Stimulated activated CD4-positive, alpha-beta T cell treated with anti-CD3 and anti-CD28 coated beads, TNF-alpha, amount 100 ng/mL, for 24 hours (primary cell): ENCODE results near the gene RANBP10.
"Not testable (repeated sequence)": the region's sequence is repeated elsewhere in the genome, so short reads cannot be mapped to it uniquely, and the experiment has no call there.

ENCODE experiments used
- DNase-seq, 3 experiments: peaks; one replicate each; pipeline ENCODE4 v3.0.0-alpha.2; 2020; ENCODE audit warnings: low read depth in 3 of 3

RANBP10 gene

DNA sequence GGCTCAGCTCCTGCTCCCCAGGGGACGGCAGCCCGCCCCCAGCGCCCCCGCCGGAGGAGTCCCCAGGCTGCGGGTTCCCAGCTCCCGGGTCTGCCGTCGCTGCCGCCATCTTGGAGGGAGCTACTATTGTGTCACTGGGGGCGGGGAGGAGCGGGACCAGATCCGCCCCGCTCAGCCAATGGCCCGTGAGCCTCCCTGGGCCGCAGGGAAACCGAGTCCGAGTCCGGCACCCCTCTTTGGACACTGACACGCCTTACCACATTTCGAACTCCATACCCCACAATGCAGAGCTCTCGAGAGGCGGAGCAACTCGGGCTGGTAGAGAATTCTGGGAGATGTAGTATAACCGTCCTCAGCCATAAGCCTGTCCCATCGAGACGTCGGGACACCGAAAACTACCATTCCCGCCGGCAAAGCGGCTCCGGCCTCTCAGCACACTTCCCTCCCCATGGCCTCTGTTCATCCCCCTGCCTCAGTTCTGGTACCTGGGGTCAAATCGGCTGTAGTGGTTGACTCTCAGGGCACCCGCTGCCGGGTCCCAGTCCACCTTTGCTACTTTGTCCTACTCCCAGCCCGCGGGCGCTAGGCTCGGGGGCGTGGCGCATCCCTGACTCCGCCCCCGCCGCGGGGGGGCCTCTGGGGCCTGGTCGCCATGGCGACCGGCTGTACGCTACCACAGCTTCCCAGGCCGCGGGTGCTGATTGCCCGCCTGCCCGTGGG is at the start of gene RANBP10, which contains the start of gene TSNAXIP1:
TSS of gene RANBP10 (minus strand) at position 133 of the 720 bp plus-strand sequence. CDS start at position 109, 24 bp downstream.
TSS of gene TSNAXIP1 (plus strand) at position 462 of the 720 bp plus-strand sequence. CDS start 261 bp downstream, outside the sequence.
- peak; percentile 91 to 96 (median 95) for DNase-seq

DNA sequence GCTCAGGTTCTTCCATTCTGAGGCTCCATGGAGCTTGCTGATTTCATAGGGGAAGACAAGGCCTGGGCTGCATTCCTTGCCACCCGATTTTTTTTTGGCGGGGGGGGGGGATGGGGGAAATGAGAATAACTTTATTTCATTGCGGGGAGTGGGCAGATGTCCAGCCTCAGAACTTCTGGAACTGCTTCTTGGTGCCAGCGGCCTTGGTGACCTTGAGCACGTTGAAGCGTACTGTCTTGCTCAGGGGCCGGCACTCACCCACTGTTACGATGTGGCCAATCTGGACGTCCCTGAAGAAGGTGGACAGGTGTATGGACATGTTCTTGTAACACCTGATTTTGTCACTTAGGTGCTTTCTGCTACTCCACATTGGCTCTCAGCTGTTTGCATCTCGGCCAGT is 49.4 kb upstream of the RANBP10 start:
- no peak for DNase-seq

DNA sequence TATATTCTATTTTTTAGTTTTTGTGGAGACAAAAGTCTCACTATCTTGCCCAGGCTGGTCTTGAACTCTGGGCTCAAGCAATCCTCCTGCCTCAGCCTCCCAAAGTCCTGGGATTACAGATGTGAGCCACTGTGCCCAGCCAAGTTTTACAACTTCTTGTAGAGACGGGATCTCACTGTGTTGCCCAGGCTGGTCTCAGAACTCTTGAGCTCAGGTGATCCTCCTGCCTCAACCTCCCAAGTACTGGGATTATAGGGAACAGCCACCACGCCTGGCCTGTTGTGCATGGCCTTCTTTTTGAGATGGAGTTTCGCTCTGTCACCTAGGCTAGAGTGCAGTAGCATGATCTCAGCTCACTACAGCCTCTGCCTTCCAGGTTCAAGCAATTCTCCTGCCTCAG is 47.3 kb upstream of the RANBP10 start:
- no peak for DNase-seq

DNA sequence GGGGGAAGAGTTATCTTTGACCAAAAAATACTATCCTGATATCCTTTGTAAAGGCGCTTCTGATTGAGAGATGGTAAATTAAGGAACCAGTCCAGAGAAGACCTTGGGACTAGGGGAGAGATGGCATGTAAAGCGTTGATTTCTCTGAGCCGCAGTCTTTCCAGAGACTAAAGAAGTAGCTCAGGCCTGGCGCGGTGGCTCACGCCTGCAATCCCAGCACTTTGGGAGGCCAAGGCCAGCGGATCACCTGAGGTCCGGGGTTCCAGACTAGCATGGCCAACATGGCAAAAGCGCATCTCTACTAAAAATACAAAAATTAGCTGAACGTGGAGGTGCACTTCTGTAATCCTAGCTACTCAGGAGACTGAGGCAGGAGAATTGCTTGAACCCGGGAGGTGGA is 41.8 kb upstream of the RANBP10 start:
- DNase-seq = no peak

DNA sequence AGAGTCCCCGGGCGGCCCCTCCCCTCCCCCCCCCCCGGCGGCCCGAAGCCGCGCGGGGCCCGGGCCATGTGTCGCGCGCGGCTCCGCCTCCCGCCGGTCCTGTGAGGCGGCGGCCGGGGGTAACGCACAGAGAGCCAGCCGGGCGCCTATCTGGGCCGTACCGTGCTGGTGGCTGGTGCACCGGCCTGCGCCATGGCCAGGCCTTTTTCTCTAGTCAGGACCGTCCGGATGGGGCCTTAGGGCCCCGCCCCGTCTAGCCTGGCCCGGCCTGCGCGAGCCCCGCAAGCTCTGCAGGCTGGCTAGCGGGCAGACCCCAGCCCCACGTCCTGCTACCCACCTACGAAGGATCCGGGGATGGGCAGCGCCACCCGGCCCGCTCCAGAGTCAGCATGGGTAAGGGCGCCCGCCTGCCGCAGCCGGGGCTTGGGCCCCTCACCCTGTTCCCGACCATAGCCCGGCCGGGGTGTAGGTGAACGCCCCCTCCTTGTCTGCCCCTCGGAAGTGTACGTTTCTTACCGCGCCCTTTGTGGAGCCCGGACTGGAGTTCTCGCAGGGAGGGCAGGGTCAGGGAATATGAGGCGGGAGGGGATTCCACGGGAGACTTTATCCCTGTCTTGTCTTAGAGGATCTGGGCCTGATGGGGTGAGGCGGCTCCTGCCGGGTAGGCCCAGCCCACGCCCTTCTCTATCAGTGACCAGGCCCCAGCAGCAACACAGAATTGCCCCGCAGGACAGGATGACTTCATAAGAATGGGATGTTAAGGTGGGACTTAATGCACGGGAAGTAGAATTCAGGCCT is 40.9 kb upstream of the RANBP10 start, which contains the start of gene CENPT:
TSS of gene CENPT (minus strand) at position 630 of the 798 bp plus-strand sequence. CDS start 13,834 bp downstream, outside the sequence.
- peak in 1 of 3 experiments; percentile 23 for DNase-seq

DNA sequence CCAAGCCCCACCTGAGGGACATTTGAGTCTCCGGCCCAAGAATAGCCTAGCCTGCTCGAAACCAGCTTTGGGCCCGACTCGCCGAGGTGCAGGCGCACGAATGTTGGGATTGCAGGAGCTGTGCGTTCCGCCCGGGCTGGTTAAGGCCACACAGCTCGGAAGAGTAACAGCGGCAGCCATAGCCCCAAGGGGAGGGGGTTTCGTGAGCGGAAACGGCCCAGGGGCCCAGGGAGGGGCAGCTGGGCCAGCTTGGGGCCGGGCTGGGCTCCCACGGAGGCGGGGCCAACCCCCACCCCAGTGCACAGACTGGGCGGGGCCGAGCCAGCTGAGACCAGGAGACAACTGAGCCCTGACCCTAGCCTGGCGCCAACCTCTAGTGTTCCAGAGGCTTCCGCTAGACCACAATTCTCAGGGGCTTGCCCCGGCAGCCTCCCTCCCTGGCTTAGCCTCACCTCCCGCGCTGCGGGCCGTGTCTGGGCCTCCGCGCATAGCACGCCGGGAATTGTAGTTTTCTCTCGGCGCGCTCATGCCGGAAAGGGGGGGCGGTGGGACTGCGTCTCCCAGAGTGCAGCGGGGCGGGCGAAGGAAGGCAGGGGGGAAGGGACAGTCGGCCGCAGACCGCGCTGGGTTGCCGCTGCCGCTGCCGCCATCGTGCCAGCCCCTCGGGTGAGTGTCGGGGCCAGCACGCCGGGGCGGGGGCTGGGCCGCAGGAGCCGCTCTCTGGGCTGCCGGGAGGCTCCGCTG is 40.1 kb upstream of the RANBP10 start, which contains the start of gene NUTF2:
TSS of gene NUTF2 (plus strand) at position 614 of the 744 bp plus-strand sequence. CDS start 18,198 bp downstream, outside the sequence.
- peak; percentile 90 to 95 (median 94) for DNase-seq

DNA sequence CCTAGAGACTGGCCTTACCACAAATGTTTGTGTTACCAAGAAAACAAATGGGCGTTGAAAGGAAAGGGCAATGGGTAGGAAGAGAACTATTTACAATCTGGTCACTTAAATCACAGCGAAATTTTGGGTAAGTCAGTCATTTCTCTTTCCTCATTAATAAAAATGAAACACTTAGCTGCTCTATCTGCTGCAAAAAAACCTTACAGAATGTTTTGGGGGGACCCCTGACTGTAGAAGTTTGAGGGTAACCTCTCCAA is 39.6 kb upstream of the RANBP10 start:
- no peak for DNase-seq

DNA sequence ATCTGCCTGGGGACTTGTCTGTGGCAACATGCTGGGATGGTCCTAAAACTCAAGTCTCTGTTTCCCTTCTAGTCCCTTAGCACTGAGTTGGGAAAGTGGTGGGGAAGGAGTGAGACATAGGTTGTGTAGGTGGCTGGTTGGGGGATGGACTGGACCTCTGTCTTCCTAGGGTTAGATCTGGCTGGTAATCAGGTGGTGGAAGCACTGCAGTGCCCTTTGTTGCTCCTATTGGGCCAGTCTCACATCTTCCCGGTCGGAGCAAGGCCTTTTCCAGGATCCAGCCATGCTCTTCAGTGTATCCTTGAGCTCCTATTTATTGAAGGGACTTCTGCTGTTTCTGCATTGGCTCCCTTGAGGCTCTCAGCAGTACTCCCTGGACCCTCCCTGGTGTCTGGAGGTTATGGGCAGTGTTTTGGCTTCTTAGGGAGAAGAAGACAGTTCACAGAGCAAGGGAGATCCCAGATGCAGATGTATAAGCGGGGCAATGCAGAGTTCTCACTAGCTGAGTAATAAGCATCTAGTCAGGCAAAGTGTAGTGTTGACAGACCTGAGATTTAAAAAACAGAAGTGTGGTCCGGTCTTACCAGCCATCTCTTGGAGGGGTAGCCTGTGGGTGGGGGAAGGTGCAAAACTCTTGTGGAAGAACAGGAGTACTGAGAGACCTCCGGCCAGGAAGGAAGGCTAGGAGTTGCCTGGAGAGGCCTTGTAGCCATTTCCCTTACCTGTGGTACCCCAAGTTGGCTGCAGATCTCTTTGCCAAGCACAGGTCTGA is 39.1 kb upstream of the RANBP10 start:
- DNase-seq = no peak

DNA sequence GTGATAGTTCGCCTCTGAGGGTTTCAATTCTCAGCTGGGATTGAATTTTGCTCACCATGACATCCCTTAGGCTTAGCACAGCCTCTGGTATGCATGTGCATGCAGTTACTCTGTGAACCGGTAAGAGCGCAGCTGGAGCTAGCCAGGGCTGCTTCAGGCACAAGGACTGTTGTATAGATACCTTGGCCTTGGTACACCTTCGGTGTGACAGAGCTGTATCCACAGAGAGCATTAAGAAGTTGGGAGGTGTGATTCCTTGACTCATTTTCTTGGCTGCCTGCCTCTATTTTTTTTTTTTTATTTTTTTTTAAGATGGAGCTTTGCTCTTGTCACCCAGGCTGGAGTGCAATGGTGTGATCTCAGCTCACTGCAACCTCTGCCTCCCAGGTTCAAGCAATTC is 38.1 kb upstream of the RANBP10 start:
- DNase-seq = no peak

DNA sequence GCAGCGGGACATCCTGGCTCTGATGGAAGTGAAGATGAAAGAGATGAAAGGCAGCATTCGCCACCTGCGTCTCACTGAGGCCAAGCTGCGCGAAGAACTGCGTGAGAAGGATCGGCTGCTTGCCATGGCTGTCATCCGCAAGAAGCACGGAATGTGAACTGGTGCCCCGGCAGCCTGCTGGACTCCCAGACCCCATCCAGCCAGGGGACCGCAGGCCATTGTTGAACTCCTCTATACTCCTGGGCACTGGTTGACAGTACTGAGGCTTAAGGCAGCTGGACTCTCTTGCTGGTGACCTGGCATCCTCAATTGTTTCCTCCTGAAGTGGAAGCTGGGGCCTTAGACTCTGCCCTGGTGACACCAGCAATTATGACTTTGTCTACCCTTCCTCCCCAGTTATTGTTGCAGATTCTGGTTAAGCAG is 37.0 kb upstream of the RANBP10 start:
- DNase-seq = no peak

DNA sequence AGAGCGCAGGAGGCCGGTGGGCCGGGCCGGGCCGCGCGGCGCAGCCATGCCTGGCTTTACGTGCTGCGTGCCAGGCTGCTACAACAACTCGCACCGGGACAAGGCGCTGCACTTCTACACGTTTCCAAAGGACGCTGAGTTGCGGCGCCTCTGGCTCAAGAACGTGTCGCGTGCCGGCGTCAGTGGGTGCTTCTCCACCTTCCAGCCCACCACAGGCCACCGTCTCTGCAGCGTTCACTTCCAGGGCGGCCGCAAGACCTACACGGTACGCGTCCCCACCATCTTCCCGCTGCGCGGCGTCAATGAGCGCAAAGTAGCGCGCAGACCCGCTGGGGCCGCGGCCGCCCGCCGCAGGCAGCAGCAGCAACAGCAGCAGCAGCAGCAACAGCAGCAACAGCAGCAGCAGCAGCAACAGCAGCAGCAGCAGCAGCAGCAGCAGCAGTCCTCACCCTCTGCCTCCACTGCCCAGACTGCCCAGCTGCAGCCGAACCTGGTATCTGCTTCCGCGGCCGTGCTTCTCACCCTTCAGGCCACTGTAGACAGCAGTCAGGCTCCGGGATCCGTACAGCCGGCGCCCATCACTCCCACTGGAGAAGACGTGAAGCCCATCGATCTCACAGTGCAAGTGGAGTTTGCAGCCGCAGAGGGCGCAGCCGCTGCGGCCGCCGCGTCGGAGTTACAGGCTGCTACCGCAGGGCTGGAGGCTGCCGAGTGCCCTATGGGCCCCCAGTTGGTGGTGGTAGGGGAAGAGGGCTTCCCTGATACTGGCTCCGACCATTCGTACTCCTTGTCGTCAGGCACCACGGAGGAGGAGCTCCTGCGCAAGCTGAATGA is 36.4 kb upstream of the RANBP10 start:
- DNase-seq = peak in 2 of 3 experiments; percentile 27 to 55

DNA sequence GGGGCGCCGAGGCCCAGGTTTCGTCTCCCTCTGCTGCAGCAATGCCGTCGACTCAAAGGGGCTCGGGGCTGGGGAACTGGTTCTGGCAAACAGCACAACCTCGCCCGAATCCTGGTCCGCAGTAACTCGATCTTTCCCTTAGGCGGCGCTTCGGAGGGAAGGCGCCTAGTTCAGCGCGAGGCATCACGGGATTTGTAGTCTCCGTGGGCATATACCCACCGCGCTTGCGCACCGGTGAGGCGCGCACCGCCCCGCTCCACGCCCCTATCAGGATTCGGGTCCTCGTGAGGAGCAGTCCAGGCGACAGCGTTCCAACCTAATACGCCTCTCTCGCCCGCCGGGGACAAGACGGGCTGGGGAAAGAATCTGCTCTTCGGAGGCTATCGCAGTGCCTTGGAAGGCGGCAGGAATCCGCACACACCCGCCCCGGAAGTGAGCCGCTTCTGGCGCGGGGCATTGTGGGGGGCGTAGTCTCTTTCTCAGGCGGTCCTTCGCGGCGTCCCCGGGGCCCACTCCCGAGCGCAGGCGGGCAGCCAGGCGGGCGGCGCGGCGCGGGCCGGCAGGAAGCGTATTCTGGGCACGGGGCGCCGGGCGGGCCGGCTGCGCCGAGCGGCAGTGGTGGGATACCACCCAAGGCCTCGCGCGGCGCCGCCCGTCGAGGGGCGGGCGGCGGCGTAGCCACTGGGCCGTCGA is 35.6 kb upstream of the RANBP10 start, which contains the start of gene THAP11:
TSS of gene THAP11 (plus strand) at position 505 of the 693 bp plus-strand sequence. CDS start 235 bp downstream, outside the sequence.
- DNase-seq = peak; percentile 89 to 94 (median 91)

DNA sequence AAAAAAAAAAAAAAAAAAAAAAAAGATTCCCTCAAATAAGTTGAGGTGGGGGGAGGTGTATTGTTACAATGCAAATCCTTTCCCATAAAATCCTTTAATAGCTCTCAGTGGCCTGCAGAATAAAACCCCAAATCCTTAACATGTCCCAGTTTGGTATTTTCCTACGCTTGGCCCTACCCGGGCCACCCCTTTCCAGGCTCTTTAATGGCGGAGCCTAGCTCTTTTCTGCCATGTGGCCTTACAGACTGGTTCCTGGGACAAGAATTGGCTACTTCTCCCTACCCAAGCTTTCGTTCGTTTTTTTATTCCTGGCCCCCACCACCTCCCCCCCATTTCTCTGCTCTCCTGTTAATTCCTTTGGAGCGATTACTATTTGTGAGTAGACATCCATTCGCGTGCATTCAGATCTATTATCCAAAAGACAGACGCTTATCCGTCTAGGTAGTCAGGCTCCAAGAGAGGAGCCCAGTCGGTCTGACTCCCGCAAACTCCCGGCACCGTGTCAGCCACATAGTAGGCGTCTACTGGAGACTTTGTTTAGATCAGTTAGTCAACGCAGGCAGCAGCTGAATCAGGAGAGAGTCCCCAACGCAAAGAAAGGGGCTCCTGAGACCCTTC is 34.9 kb upstream of the RANBP10 start:
- no peak for DNase-seq

DNA sequence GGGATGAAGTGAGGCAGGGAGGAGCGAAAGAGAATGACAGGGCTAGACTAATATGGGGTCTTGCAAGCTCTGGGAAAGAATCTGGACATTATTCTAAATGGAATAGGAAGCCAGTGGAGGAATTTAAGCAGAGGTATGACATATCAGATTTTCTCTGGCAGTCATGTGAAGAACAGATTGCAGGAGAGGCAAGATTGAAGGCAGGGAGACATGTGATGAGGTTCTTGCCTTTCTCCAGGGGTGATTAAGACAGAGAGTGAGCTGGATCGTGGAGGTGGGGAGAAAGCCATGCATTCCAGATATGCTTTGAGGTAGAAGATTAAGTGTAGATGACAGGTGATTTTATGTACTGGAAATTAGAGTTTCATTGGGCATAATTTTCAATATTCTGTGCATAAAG is 31.5 kb upstream of the RANBP10 start:
- DNase-seq = no peak

DNA sequence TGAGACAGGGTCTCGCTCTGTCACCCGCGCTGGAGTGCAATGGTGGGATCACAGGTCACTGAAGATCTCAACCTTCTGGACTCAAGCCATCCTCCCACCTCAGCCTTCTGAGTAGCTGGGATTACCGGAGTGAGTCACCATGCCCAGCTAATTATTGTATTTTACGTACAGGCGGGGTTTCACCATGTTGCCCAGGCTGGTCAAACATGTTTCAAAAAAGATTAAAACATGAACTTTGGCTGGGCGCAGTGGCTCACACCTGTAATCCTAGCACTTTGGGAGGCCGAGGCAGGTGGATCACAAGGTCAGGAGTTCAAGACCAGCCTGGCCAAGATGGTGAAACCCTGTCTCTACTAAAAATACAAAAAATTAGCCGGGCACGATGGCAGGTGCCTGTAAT is 30.8 kb upstream of the RANBP10 start:
- not testable (repeated sequence) for DNase-seq

DNA sequence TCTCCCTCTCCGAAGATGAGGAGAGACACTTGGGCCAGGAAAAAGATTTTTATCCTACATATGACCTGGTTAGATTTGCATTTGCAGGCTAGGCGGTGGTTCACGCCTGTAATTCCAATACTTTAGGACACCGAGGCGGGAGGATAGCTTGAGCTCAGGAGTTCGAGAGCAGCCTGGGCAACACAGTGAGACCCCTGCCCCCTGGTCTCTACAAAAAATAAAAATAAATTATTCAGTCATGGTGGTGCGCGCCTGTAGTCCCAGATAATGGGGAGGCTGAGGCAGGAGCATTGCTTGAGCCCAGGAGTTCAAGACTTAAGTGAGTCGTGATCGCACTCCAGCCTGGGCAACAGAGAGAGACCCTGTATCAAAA is 27.9 kb upstream of the RANBP10 start:
- DNase-seq = no peak

DNA sequence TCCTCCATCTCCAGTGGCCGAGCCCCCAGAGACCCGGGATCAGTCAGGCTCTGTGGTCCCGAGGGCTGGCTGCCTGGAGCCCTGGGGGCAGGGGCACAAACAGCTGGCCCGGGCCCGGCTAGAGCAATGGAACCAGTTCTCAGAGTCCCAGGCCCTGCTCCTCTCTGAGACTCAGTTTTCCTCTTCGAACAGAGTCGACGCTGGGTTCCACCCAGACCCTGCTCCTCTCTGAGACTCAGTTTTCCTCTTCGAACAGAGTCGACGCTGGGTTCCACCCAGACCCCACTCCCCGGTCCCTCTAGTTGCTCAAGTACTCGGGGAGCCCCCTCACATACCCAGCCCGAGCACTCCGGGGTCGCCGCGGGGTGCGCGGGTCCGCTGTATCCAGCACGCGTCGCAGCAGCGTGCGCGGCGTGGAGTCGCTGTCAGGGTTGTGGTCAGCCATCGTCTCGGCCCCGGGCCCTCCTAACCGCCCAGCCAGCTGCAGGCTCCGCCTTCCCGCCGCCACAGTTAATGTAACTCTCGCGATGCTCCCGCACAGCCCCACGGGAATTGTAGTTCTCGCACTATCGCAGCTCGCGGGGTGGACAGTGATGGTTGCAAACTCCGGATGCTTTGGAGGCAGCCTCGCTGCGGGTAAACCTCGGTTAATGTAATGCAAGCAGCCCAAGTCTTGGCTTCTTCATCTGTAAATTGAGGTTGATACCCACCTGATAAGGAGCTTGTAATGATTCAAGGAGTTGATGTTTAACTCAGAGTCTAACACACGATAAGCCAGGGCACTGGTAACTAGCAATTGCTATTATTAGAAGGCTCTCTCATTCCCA is 27.3 kb upstream of the RANBP10 start:
- DNase-seq = peak; percentile 83 to 92 (median 89)

DNA sequence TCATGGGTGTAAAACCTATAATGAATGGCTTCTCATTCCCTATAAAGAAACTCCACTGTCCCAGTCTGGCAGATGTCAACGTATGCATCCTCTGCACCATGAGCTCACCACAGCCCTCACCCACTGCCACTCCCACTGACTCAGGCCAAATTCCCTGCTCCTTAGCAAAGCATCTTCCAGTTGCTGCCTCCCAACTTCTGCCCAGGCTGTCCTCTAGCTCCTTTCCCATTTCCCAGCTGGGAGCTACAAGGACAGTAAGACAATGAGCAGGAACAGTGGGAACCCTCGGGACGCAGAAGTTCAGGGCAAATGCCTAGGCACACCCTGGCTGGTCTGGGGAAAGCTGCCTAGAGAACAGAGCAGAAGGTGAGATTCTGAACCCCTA is 26.7 kb upstream of the RANBP10 start:
- no peak for DNase-seq
